Common myeloid progenitor, CD34-positive (primary cell): Measurements from ENCODE around the gene NOD2.

Experiments used
- CTCF ChIA-PET: fragments of 350-600 bp; sonication (Branson Sonifier 250); formaldehyde crosslinking; loops from one replicate; lab custom pipeline; 2021; ENCODE audit warnings: antibody characterized with exemption; lab: Charles Lee
- POLR2A ChIA-PET: fragments of 350-600 bp; sonication (Branson Sonifier 250); formaldehyde crosslinking; loops from one replicate; lab custom pipeline; 2021; ENCODE audit warnings: antibody characterized with exemption; lab: Charles Lee
- DNase-seq, 3 donors: peaks; one replicate each; pipeline versions ENCODE4 v3.0.0 to v3.0.0-alpha.2; 2013
- H3K27ac ChIP-seq, 2 experiments: 1 replicate in 1 of 2; 2 replicates in 1 of 2; pipeline ENCODE4 v1.7.0; 2013; ENCODE audit warnings: inconsistent platforms in 2 of 2, low read length in 2 of 2, mild to moderate bottlenecking in 2 of 2, low read depth in 1 of 2, moderate library complexity in 1 of 2; ENCODE audit not compliant: severe bottlenecking in 2 of 2, insufficient read depth in 1 of 2, poor library complexity in 1 of 2
- H3K27me3 ChIP-seq, 5 experiments: replicated peaks in 2 of 5; 1 replicate in 3 of 5; 2 replicates in 2 of 5; pipeline versions ENCODE4 v1.6.1 to v1.7.0; 2013; ENCODE audit warnings: low read length in 4 of 5, mild to moderate bottlenecking in 2 of 5, moderate library complexity in 2 of 5, inconsistent platforms in 1 of 5; ENCODE audit not compliant: insufficient read depth in 5 of 5, control insufficient read depth in 4 of 5
- H3K36me3 ChIP-seq, 4 experiments: 1 replicate in 2 of 4; 2 replicates in 2 of 4; pipeline versions ENCODE4 v1.6.1 to v1.7.0; 2013; ENCODE audit warnings: low read length in 3 of 4, control low read depth in 1 of 4, mild to moderate bottlenecking in 1 of 4; ENCODE audit not compliant: control insufficient read depth in 4 of 4, insufficient read depth in 4 of 4
- H3K4me1 ChIP-seq, 4 experiments: 1 replicate in 3 of 4; 2 replicates in 1 of 4; pipeline versions ENCODE4 v1.6.1 to v1.7.1; 2013; ENCODE audit warnings: low read length in 3 of 4, mild to moderate bottlenecking in 3 of 4, control low read depth in 1 of 4, inconsistent platforms in 1 of 4, moderate library complexity in 1 of 4; ENCODE audit not compliant: control insufficient read depth in 4 of 4, insufficient read depth in 4 of 4; ENCODE audit errors: control extremely low read depth in 1 of 4
- H3K4me3 ChIP-seq, 7 experiments: 1 replicate in 4 of 7; 2 replicates in 3 of 7; pipeline versions ENCODE4 v1.5.1 to v1.7.0; 2013; ENCODE audit warnings: mild to moderate bottlenecking in 7 of 7, low read length in 6 of 7, moderate library complexity in 6 of 7, inconsistent platforms in 2 of 7, low read depth in 2 of 7, control low read depth in 1 of 7; ENCODE audit not compliant: insufficient read depth in 4 of 7, control insufficient read depth in 1 of 7; ENCODE audit errors: extremely low read depth in 1 of 7
- H3K9me3 ChIP-seq, 5 experiments: 1 replicate in 4 of 5; 2 replicates in 1 of 5; pipeline versions ENCODE4 v1.6.1 to v1.7.1; 2013; ENCODE audit warnings: low read length in 4 of 5, mild to moderate bottlenecking in 2 of 5, inconsistent platforms in 1 of 5, low read depth in 1 of 5, moderate library complexity in 1 of 5; ENCODE audit not compliant: control insufficient read depth in 4 of 5, insufficient read depth in 2 of 5; ENCODE audit errors: control extremely low read depth in 1 of 5
- WGBS: methylation state at CpG from one replicate; pipeline ENCODE4 v1.1.5; 2013; ENCODE audit not compliant: insufficient coverage; 5-methylcytosine and 5-hydroxymethylcytosine counted together

The NOD2 gene

GRCh38 chr16:50731989-50732832, 38.8 kb downstream of the NOD2 start:
- Histone ChIP-seq H3K4me1 (peaks cover 0 to 13% (median 7%) of the 10 kb centered on the region in 4 experiments), H3K4me3 (no peak overlapping the region), H3K27ac (no peak overlapping the region), H3K27me3 (no peaks in the 10 kb centered on the region), H3K36me3 (no peaks in the 10 kb centered on the region), H3K9me3 (no peaks in the 10 kb centered on the region)
- POLR2A ChIA-PET, result no interaction called here
- no peak for DNase-seq
- CTCF ChIA-PET, result interaction anchor here (0.7 to 2.2 kb wide), 6 partner anchors 9 to 65 kb away, joined by 3 to 12 read pairs (median 4); partner anchors contain the start of gene CYLD
- over 99% methylated on average over 9 of the region's 10 CpGs for WGBS

GRCh38 chr16:50733468-50733867, 40.1 kb downstream of the NOD2 start:
- peaks cover 0 to 13% (median 7%) of the 10 kb centered on the region in 4 experiments for H3K4me1 ChIP-seq
- no peaks in the 10 kb centered on the region for H3K36me3 ChIP-seq
- H3K27ac ChIP-seq, result no peak overlapping the region
- no peaks in the 10 kb centered on the region for H3K27me3 ChIP-seq
- POLR2A ChIA-PET, result no interaction called here
- no peak overlapping the region for H3K4me3 ChIP-seq
- no peaks in the 10 kb centered on the region for H3K9me3 ChIP-seq
- CTCF ChIA-PET, result interaction anchor here (1.1 to 2.2 kb wide), 2 partner anchors 11 to 66 kb away, joined by 4 to 12 read pairs; no protein-coding TSS in a partner anchor
- DNase-seq, result no peak
- 96% methylated on average over 5 of the region's 7 CpGs for WGBS

DNA sequence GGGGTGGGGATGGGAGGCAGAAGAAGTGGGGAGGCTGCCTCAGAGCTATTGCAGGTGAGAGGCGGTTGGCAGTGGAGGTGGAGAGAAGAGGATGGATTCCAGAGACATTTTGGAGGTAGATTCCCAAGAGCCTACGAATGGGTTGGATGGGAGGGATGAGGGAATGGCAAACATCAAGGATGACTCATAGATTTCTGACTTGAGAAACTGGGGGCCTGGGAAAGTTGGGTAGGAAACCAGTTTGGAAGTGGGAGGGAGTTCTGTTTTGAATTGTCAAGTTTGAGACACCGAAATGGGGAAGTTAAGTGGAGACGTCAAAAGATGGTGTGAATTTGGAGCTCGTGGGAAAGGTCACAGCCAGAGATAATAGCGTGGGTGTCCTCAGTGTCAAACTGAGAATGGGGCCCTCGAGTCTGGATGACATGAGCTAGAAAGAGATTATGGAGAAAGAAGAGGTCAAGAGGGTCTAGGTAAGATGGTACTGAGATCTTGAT, 42.3 kb downstream of the NOD2 start:
- H3K27ac ChIP-seq, result no peak overlapping the region
- CTCF ChIA-PET, result interaction anchor here (1.0 to 3.2 kb wide), 13 partner anchors 9 to 68 kb away, joined by 3 to 10 read pairs (median 5); no protein-coding TSS in a partner anchor
- POLR2A ChIA-PET, result interaction anchor here (0.9 kb wide), 1 partner anchor 69 kb away, joined by 5 read pairs; no protein-coding TSS in a partner anchor
- peak in 1 of 3 donors; percentile 37 for DNase-seq
- H3K27me3 ChIP-seq, result no peaks in the 10 kb centered on the region
- peaks cover 0 to 13% (median 9%) of the 10 kb centered on the region in 4 experiments for H3K4me1 ChIP-seq
- 42% methylated on average over 7 of the region's 7 CpGs for WGBS
- no peaks in the 10 kb centered on the region for H3K36me3 ChIP-seq
- H3K9me3 ChIP-seq, result no peaks in the 10 kb centered on the region
- no peak overlapping the region for H3K4me3 ChIP-seq

- Histone ChIP-seq H3K4me1 (peaks cover 0 to 14% (median 11%) of the 10 kb centered on the region in 4 experiments), H3K9me3 (no peaks in the 10 kb centered on the region), H3K27me3 (no peaks in the 10 kb centered on the region), H3K36me3 (no peaks in the 10 kb centered on the region), H3K4me3 (no peak overlapping the region), H3K27ac (no peak overlapping the region)
- ChIA-PET POLR2A (interaction anchor here (0.9 kb wide), 1 partner anchor 70 kb away, joined by 5 read pairs; no protein-coding TSS in a partner anchor), CTCF (interaction anchor here (1.0 to 3.2 kb wide), 12 partner anchors 8 to 69 kb away, joined by 3 to 10 read pairs (median 6); no protein-coding TSS in a partner anchor)
- WGBS, result 99% methylated on average over 7 of the region's 9 CpGs
- no peak for DNase-seq
Measured at GRCh38 chr16:50736448-50736847, 43.0 kb downstream of the NOD2 start.

GRCh38 chr16:50737420-50737959, 44.1 kb downstream of the NOD2 start:
- Histone ChIP-seq H3K27me3 (no peaks in the 10 kb centered on the region), H3K9me3 (no peaks in the 10 kb centered on the region), H3K4me3 (no peak overlapping the region), H3K27ac (no peak overlapping the region), H3K4me1 (peaks cover 0 to 12% (median 8%) of the 10 kb centered on the region in 4 experiments), H3K36me3 (no peaks in the 10 kb centered on the region)
- ChIA-PET POLR2A (no interaction called here), CTCF (interaction anchor here (1.0 to 3.2 kb wide), 13 partner anchors 8 to 72 kb away, joined by 3 to 9 read pairs (median 4); no protein-coding TSS in a partner anchor)
- WGBS, result no CpG with 5 or more reads among the region's 1 CpG
- DNase-seq, result no peak

DNA sequence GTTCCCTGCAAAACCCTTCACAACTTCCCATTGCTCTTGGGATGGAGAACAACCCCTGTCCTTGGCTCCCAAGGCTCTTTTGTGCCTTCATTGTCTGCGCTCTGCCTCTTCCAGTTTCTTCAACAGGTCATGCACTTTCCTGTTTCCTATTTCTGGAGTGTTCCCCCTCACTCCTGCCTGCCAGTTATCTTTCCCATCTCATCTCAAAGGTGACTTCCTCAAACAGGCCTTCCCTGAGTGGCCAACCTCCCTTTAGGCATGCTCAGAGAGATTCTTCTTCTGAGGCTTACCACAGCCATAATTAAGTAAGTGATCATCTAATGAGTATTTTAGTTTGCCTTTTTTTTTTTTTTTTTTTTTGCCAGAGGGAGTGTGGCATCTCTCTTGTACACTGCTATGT, 45.6 kb downstream of the NOD2 start:
- no peaks in the 10 kb centered on the region for H3K9me3 ChIP-seq
- 100% methylated on average over 1 of the region's 1 CpG for WGBS
- H3K4me1 ChIP-seq, result peaks cover 9 to 26% (median 20%) of the 10 kb centered on the region in 4 experiments
- no peaks in the 10 kb centered on the region for H3K27me3 ChIP-seq
- no peak overlapping the region for H3K4me3 ChIP-seq
- no peak for DNase-seq
- CTCF ChIA-PET, result interaction anchor here (0.7 to 1.8 kb wide), 6 partner anchors 9 to 67 kb away, joined by 3 to 4 read pairs (median 4); no protein-coding TSS in a partner anchor
- POLR2A ChIA-PET, result no interaction called here
- H3K36me3 ChIP-seq, result no peaks in the 10 kb centered on the region
- H3K27ac ChIP-seq, result no peak overlapping the region
